Breast epithelium (tissue), 4 donors: ENCODE results near the gene TTLL1. TPM values are rescaled to one million over a fixed set of nuclear protein-coding genes. Genes with fewer than 3 reads are reported as not detected.

Experiments
- DNase-seq, 2 donors: peaks; one replicate each; pipeline ENCODE4 v3.0.0-alpha.2; 2019; ENCODE audit warnings: low spot score in 2 of 2
- H3K27ac ChIP-seq, 2 donors: fragments of 200-600 bp; sonication (generic) in 1 of 2; one replicate each; pipeline ENCODE4 v1.5.1; 2016 to 2019; ENCODE audit warnings: mild to moderate bottlenecking in 1 of 2
- H3K27me3 ChIP-seq, 2 donors: fragments of 200-600 bp; sonication (generic) in 1 of 2; one replicate each; pipeline versions ENCODE4 v1.5.1 to v1.6.0; 2017 to 2019; ENCODE audit warnings: control low read depth in 1 of 2, mild to moderate bottlenecking in 1 of 2
- H3K36me3 ChIP-seq: fragments of 200-600 bp; one replicate; pipeline ENCODE4 v1.5.1; 2019
- H3K4me1 ChIP-seq, 2 donors: fragments of 200-600 bp; sonication (generic); one replicate each; pipeline ENCODE4 v1.5.1; 2016 to 2019; ENCODE audit warnings: control low read depth in 1 of 2
- H3K4me3 ChIP-seq, 3 donors: fragments of 200-600 bp; sonication (generic); 1 replicate in 2 of 3; 2 replicates in 1 of 3; pipeline ENCODE4 v1.5.1; 2016 to 2019; ENCODE audit warnings: mild to moderate bottlenecking in 3 of 3, moderate library complexity in 2 of 3
- H3K9me3 ChIP-seq, 2 donors: fragments of 200-600 bp; sonication (generic) in 1 of 2; one replicate each; pipeline ENCODE4 v1.5.1; 2016 to 2019; ENCODE audit warnings: control low read depth in 1 of 2
- POLR2A ChIP-seq: fragments of 450-650 bp; IDR thresholded peaks from one replicate; pipeline ENCODE4 v1.6.1; 2016; ENCODE audit warnings: antibody characterized with exemption, mild to moderate bottlenecking, moderate library complexity
- POLR2AphosphoS5 ChIP-seq, 3 donors: sonication (generic); formaldehyde crosslinking; IDR thresholded peaks; one replicate each; pipeline ENCODE4 v1.6.1; 2017; ENCODE audit warnings: antibody characterized with exemption in 3 of 3
- intact Hi-C: fragments of 100-400 bp; cut with DNase I; formaldehyde crosslinking; loops from one replicate; pipeline ENCODE4 v1.15.1; 2023; ENCODE audit warnings: low total_unique reads
- total RNA-seq, 3 donors: library from RNA; depleted of rRNA; stranded (reverse); fragments of >200 nt; gene quantifications; one replicate each; pipeline ENCODE4 v1.1.0, GENCODE V29; 2016
- TF ChIP-seq, protein P1 (sequence below), 3 donors: fragments of 450-650 bp; IDR thresholded peaks; one replicate each; pipeline ENCODE4 v1.5.1; 2016 to 2017; ENCODE audit warnings: antibody characterized with exemption in 3 of 3, mild to moderate bottlenecking in 3 of 3, moderate library complexity in 3 of 3

TTLL1 gene
- total RNA-seq, 3 donors from 2014 or later, result 4.6 to 6.4 (median 5.2) TPM

DNA sequence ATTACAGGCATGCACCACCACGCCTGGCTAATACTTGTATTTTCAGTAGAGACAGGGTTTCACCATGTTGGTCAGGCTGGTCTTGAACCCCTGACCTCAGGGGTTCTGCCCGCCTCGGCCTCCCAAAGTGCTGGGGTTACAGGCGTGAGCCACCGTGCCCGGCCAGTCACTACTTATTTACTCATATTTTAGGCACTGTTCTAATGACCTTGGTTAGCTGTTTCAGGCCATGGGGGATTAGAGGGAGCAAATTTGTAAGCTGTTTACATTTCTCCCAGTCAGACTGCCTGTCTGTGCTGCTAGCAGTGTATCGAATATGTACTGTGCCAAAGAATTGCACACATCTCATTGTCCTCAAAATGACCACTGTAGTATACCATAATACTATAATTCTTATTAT, 41.6 kb downstream of the TTLL1 start:
- H3K4me3 ChIP-seq, result no peak overlapping the region
- no peaks in the 10 kb centered on the region for H3K9me3 ChIP-seq
- no peaks in the 10 kb centered on the region for H3K4me1 ChIP-seq
- no peak overlapping the region for H3K27ac ChIP-seq
- intact Hi-C loops, result no loop called here
- TF ChIP-seq, protein P1, sequence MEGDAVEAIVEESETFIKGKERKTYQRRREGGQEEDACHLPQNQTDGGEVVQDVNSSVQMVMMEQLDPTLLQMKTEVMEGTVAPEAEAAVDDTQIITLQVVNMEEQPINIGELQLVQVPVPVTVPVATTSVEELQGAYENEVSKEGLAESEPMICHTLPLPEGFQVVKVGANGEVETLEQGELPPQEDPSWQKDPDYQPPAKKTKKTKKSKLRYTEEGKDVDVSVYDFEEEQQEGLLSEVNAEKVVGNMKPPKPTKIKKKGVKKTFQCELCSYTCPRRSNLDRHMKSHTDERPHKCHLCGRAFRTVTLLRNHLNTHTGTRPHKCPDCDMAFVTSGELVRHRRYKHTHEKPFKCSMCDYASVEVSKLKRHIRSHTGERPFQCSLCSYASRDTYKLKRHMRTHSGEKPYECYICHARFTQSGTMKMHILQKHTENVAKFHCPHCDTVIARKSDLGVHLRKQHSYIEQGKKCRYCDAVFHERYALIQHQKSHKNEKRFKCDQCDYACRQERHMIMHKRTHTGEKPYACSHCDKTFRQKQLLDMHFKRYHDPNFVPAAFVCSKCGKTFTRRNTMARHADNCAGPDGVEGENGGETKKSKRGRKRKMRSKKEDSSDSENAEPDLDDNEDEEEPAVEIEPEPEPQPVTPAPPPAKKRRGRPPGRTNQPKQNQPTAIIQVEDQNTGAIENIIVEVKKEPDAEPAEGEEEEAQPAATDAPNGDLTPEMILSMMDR (IDR thresholded peaks at IDR 0.05), result no peak
- TF ChIP-seq POLR2A, result no peak
- TF ChIP-seq POLR2AphosphoS5 (IDR thresholded peaks at IDR 0.05), result no peak
- no peaks in the 10 kb centered on the region for H3K27me3 ChIP-seq
- DNase-seq, result no peak
- no peaks in the 10 kb centered on the region for H3K36me3 ChIP-seq

DNA sequence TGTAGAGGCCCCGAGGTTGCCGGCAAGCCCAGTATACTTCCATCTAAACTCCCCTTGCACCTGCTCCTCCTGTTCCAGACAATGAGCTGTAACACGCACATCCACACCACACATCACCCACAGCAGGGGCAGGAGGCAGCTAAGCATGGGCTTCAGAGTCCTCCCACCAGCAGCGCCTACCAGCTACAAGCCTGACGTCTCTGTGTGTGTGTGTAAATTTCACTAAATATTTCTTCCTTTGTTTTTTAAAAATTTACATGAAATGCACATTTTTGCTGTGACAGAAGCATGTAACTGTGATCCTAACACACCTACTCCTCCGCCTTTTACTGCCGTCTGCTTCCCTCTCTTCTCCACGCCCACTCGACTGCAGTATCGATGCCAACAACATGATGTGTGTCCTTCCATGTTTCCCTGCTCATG, 44.9 kb downstream of the TTLL1 start:
- DNase-seq, result no peak
- intact Hi-C loops, result no loop called here
- Histone ChIP-seq H3K27ac (no peak overlapping the region), H3K4me3 (no peak overlapping the region), H3K36me3 (no peaks in the 10 kb centered on the region), H3K27me3 (no peaks in the 10 kb centered on the region), H3K4me1 (no peaks in the 10 kb centered on the region), H3K9me3 (no peaks in the 10 kb centered on the region)
- TF ChIP-seq, protein P1 (IDR thresholded peaks at IDR 0.05), result no peak
- TF ChIP-seq POLR2A (no peak), POLR2AphosphoS5 (IDR thresholded peaks at IDR 0.05) (no peak)

GRCh38 chr22:43042101-43042780, 47.0 kb downstream of the TTLL1 start:
- no peaks in the 10 kb centered on the region for H3K9me3 ChIP-seq
- peak in 1 of 2 donors; percentile 36 for DNase-seq
- intact Hi-C loops, result no loop called here
- no peaks in the 10 kb centered on the region for H3K4me1 ChIP-seq
- H3K27ac ChIP-seq, result peak overlapping the region; percentile 4 to 54
- no peak overlapping the region for H3K4me3 ChIP-seq
- H3K27me3 ChIP-seq, result no peaks in the 10 kb centered on the region
- no peaks in the 10 kb centered on the region for H3K36me3 ChIP-seq
- no peak for TF ChIP-seq POLR2A
- TF ChIP-seq, protein P1 (IDR thresholded peaks at IDR 0.05), result no peak
- TF ChIP-seq POLR2AphosphoS5 (IDR thresholded peaks at IDR 0.05), result no peak

- Histone ChIP-seq H3K36me3 (no peaks in the 10 kb centered on the region), H3K27ac (no peak overlapping the region), H3K4me1 (no peaks in the 10 kb centered on the region), H3K4me3 (no peak overlapping the region), H3K27me3 (no peaks in the 10 kb centered on the region), H3K9me3 (no peaks in the 10 kb centered on the region)
- TF ChIP-seq POLR2AphosphoS5 (IDR thresholded peaks at IDR 0.05), result no peak
- TF ChIP-seq POLR2A, result no peak
- TF ChIP-seq, protein P1 (IDR thresholded peaks at IDR 0.05), result no peak
- intact Hi-C loops, result no loop called here
- DNase-seq, result no peak
These were observed 49.4 kb downstream of the TTLL1 start for GRCh38 chr22:43039800-43040199.

DNA sequence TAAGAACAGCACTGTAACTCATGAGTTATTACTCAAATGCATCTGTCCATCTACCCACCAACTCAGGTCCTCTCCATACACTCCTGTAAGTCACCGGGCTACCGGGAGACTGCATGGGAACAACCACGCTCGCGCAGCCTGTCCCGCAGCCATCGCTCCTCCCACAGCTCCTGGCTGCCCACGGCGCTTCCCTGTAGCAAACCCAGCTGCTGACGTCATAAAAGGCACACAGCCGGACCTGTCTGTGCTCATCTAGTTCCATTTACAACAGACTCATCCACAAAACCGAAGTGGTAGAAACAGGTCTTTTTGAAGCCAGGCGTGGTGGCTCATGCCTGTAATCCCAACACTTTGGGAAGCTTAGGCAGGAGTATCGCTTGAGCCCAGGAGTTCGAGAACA, 50.9 kb downstream of the TTLL1 start:
- Histone ChIP-seq H3K9me3 (no peaks in the 10 kb centered on the region), H3K27me3 (no peaks in the 10 kb centered on the region), H3K36me3 (no peaks in the 10 kb centered on the region), H3K27ac (no peak overlapping the region), H3K4me3 (no peak overlapping the region), H3K4me1 (no peaks in the 10 kb centered on the region)
- intact Hi-C loops, result no loop called here
- TF ChIP-seq, protein P1 (IDR thresholded peaks at IDR 0.05), result no peak
- TF ChIP-seq POLR2A (no peak), POLR2AphosphoS5 (IDR thresholded peaks at IDR 0.05) (no peak)
- DNase-seq, result no peak
